NCI-H2227 (cell line): Measurements from ENCODE around the gene BOD1.

Experiments
- DNase-seq: peaks from one replicate; lab custom pipeline; 2025; ENCODE audit not compliant: unreplicated experiment; lab: John Stamatoyannopoulos, UW

BOD1 gene

DNA sequence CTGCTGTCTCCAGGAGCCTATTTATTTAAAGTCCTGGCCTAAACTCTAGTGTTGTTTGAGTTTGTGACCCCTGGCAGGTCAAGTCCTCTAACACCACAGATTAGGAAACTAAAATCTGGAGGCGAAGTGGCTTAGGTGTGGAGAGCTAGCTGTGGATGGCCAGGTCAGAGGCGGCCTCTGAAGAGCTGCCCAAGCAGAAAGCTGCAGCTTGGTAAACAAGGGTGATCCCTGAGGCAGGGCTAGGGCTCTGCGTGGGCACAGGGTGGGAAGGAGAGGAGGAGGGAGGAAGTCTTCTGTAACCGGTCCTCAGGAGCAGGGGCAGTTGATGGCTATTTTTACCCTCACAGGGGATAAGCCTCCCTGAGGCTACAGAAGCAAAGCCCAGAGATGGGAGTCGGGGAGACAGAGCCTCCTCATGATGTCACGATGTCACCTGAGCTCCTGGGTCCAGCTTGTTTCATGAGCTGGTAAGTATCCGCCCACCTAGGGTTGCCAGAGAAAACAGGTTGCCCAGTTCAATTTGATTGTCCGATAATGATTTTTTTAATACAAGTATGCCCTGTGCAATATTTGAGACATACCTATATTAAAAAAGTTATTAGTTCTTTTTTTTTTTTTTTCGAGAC, 25.9 kb upstream of the BOD1 start:
- DNase-seq: no peak

DNA sequence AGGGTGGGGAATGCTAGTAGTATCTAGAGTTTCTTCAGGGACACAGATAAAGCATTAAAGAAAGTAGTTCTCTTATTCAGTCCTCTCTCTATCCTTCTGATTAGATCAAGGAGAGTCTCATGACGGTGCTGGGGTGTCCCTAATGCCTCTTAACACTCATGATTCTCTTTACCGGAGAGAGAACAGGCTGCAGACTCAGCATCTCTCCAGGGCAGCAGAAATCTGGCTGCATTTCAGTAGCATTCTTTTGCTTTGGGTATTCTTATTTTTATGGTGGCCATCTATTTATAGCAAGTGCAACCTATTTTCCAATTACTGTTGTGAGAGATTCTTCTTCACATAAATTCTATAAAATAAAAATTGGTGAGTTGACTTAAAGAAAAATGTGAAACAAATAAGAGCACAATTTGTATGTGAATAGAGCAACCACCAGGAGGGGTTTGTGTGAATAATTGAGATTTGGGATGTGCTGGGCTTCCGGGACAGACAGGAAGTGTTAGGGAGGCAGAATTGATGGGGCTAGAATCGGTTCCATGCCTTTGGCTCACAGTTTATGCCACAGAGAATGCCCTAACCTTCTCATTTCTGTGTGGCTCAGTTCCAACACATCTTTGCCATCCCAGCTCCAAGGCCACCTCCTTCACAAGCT, 23.8 kb upstream of the BOD1 start:
- no peak for DNase-seq

- DNase-seq: no peak
Observed at GRCh38 chr5:173638126-173639040, 21.9 kb upstream of the BOD1 start.

DNA sequence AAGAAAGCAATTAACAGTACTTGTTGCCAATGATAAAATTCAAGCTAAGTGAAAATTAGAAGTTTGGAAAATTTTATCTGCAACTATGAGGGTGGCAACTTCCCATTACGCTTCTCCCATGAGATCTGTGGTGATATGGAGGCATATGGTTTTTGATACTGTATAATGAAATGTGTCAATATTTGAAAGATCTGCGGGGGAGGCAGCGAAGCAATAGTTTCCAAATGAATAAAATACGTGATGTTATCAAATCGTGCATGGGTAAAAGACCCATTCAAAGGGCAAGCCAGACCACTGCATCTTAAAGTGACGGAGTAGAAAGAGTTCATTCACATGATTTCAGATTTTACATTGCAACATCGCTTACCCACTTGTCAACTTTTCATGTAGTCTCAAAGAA, 20.9 kb upstream of the BOD1 start:
- no peak for DNase-seq

GRCh38 chr5:173634465-173634983, 18.1 kb upstream of the BOD1 start:
- no peak for DNase-seq

DNA sequence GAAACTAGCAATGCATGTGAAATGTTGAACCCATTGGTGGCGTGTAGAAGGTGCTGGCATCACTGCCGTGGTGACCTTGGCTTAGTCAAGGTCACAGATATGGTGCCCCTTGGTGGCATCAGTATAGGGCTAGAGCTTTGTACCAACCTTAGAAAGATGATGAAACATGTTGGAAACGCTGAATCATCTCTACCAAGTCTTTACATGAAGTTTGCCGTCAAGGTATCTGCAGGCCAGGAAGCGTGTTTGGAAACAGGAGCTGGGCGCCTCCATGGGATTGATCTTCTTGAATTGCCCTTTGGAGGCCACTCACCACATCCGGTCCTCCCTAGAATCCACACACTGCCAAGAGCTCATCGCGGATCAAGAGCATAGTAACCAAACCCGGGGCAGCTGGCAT, 16.9 kb upstream of the BOD1 start:
- no peak for DNase-seq

DNA sequence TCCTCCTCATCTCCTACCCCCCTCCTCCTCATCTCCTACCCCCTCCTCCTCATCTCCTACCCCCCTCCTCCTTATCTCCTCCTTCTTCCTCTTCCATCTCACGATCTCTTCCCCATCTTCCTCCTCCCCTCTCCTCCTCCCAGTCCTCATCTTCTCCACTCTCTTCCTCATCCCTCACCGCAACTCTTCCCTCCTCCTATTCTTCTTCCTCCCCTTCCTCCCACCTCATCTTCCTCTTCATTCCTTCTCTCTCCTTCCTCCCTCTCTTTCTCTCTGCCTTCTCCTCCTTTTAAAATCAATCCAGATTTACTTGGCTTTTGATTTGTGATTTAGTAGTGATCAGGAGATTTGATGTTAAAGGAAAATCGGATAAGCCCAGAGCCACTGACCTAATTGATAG, 15.0 kb upstream of the BOD1 start:
- DNase-seq: no peak

DNA sequence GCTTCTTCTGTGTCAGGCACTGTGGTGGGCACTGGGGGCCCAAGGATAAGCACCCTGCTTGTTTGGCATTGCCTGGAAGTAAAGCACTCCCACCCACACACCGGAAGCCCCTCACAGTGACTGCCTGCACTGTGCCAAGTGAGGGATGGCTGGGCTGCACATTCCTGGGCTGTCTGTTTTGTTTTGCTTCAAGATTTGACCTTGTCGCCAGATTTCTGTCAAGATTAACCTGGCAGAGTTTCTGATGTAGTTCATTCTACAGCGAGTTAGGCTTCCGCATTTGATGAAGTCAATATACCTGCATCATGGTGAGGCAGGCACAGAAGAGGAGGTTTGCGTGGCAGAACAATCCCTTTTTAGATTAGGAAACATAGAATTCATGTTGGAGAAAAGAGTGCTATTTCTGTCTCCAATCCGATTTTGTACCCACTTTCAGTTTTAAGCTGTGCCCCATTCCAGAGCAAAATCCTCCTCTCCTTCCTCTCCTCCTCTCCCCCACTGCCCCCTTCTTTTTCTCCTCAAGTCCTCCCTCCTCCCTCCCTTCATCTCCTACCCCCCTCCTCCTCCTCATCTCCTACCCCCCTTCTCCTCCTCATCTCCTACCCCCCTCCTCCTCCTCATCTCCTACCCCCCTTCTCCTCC, 14.4 kb upstream of the BOD1 start:
- no peak for DNase-seq

- no peak for DNase-seq
Observed at GRCh38 chr5:173629628-173630027, 13.2 kb upstream of the BOD1 start.

GRCh38 chr5:173628501-173628900, 12.1 kb upstream of the BOD1 start:
- no peak for DNase-seq

- no peak for DNase-seq
Observed at GRCh38 chr5:173627860-173628392, 11.5 kb upstream of the BOD1 start.

GRCh38 chr5:173627271-173627670, 10.8 kb upstream of the BOD1 start:
- DNase-seq: no peak

- DNase-seq: no peak
Observed at GRCh38 chr5:173626505-173626820, 10.0 kb upstream of the BOD1 start.

GRCh38 chr5:173625673-173626504, 9.4 kb upstream of the BOD1 start:
- no peak for DNase-seq

- DNase-seq: no peak
Observed at GRCh38 chr5:173625261-173625660, 8.8 kb upstream of the BOD1 start.

GRCh38 chr5:173624282-173624681, 7.8 kb upstream of the BOD1 start:
- DNase-seq: no peak

DNA sequence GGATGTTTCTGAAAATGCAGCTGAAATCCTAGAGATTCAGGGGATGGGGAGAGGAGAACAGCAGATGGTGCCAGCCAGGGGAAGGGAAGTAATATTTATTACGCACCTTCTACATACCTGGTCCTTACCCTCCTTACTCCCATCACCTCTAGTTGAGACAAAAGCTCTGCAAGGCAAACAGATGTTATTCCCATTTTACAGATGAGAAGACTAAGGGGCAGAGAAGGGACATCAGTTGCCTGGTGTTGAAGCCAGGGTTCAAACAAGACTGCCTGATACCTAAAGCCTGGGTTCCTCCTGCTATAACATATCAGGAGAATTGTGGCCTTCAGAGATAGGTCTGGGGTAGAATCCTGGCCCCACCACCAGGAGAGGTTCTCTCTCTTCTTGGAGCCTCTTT, 7.3 kb upstream of the BOD1 start:
- no peak for DNase-seq

DNA sequence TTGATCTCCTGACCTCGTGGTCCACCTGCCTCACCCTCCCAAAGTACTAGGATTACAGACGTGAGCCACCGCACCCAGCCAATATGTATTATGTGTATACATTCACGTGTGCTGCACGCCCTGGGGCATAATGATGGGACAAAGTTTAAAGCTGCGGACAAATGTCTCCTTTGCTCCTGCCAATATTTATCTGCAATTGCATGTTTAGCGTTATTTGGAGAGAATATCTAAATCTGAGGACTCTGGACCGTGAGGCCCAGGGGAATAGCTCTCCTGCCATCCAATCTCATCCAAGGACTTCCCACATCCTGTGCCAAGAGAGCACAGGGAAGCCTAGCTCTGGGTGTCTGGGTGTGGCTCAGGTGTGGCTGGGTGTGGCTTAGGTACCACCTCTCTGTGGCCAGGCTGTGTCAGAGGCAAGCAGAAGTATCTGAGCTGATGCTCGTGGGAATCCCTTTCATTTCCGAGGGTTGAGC, 6.9 kb upstream of the BOD1 start:
- DNase-seq: no peak

- DNase-seq: no peak
Observed at GRCh38 chr5:173622183-173623047, 6.0 kb upstream of the BOD1 start.
